Coronary artery (tissue), 2 donors: ENCODE data around the gene PEDS1.
A peak's percentile ranks its signal among the peaks of the same experiment; 100 is the strongest.
"Not testable (repeated sequence)": the region's sequence is repeated elsewhere in the genome, so short reads cannot be mapped to it uniquely, and the experiment has no call there.

Source experiments
- DNase-seq: peaks from one replicate; pipeline ENCODE4 v3.0.0-alpha.2; 2017; ENCODE audit warnings: low spot score
- H3K27ac ChIP-seq, 2 donors: fragments of 200-600 bp; sonication (generic); one replicate each; pipeline ENCODE4 v1.5.1; 2016 to 2019
- H3K4me3 ChIP-seq: fragments of 200-600 bp; sonication (generic); 2 replicates; pipeline ENCODE4 v1.5.1; 2016; ENCODE audit warnings: mild to moderate bottlenecking, moderate library complexity
- TF ChIP-seq, protein P1 (sequence below): fragments of 200-600 bp; sonication (generic); IDR thresholded peaks from one replicate; pipeline ENCODE4 v1.5.1; 2019; ENCODE audit warnings: antibody characterized with exemption

PEDS1 gene

DNA sequence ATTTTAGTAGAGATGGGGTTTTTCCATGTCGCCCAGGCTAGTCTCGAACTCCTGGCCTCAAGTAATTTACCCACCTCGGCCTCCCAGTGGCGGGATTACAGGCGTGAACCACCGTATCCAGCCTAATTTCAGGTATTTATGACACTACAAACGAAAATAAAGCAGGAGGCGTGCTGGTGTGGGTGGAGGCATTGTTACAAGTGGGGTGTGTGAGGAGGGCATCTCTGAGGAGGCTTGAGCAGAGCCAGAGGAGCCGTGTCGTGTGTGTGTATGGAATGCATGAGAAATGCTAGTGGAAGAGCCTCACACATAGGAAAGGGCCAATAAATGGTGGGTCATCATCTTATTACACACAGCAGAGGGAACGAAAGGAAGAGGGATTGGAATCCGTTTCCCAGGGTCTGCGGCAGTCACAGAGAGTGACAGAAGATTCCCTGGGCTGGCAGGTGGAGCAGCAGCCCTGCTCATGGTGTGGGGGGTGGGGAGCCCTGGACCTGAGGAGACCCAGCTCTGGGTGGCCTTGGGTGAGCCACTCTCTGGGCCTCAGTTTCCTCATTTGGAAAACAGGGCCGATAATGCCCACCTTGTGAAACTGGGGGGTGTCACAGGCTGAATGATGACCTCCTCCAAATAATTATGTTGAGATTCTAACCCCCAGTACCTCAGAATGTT is 17.2 kb upstream of the PEDS1 start:
- DNase-seq, result no peak
- no peak overlapping the region for H3K27ac ChIP-seq

DNA sequence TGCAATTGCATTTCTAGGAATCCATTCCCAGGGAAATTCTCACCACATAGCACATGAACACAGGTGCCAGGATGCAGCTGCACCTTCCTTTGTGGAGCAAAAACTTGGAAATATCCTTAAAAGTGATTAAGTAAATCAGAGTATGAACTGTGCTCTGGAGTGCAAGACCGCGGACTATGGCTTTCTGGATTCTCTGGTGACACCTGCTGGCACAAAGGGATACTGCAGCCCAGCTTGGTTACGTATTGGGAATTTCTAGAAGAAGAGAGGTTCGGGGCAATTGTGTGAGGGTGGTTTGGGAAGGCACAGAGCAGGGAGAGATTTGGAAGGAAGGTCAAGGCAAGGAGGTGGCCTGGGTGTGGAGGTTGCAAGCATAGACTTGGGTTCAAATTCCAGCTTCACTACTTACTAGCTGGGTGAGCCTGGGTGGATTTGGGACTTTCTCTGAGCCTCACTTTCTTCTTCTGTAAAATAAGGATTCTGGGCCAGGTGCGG is 15.9 kb upstream of the PEDS1 start:
- no peak for DNase-seq
- TF ChIP-seq, protein P1, sequence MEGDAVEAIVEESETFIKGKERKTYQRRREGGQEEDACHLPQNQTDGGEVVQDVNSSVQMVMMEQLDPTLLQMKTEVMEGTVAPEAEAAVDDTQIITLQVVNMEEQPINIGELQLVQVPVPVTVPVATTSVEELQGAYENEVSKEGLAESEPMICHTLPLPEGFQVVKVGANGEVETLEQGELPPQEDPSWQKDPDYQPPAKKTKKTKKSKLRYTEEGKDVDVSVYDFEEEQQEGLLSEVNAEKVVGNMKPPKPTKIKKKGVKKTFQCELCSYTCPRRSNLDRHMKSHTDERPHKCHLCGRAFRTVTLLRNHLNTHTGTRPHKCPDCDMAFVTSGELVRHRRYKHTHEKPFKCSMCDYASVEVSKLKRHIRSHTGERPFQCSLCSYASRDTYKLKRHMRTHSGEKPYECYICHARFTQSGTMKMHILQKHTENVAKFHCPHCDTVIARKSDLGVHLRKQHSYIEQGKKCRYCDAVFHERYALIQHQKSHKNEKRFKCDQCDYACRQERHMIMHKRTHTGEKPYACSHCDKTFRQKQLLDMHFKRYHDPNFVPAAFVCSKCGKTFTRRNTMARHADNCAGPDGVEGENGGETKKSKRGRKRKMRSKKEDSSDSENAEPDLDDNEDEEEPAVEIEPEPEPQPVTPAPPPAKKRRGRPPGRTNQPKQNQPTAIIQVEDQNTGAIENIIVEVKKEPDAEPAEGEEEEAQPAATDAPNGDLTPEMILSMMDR, result peak; percentile 95
- no peak overlapping the region for H3K27ac ChIP-seq
- H3K4me3 ChIP-seq, result no peak overlapping the region

More for the DNA sequence above, 17.2 kb upstream of the PEDS1 start:
- TF ChIP-seq, protein P1, result no peak
- H3K4me3 ChIP-seq, result no peak overlapping the region

DNA sequence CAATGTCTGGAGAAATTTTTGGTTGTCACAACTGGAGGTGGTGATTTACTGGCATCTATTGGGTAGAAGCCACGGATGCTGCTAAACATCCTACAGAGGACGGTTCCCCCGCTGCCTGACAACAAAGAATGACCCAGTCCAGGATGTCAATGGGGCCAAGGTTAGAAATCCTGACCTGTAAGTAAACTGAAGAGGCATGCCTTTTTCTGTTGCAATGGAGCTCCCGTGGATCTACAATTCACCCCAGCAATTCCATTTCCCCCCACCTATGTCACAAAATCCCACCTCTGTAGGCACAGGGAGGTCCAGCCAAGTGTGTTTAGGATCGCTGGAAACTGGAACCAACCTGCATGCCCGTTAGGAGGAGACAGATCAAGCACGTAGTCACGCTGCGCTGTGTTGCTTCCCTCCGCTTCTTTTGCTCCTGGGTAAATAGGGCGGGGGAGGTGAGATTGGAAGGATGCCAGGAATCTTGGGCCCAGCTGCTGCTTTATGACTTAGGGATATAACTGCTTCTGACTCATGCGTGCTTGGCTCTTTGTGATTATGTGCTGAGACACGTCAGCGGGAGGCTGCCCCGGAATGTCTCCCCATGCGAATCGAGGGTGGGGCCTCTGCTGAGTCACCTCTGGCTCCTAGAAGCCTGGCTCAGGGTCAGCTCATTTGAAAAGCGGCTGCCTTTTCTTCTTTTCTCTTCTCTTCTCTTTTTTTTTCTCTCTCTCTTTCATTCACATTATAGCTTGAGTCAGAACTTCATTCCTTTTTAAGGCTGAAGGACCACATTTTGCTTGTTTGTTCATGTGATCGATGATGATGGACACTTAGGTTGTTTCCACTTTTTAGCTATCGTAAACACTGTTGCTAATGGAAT is 12.4 kb upstream of the PEDS1 start:
- Histone ChIP-seq H3K27ac (peak overlapping the region; percentile 79 to 89), H3K4me3 (peak overlapping the region; percentile 59)
- TF ChIP-seq, protein P1, result no peak
- DNase-seq, result peak; percentile 99

DNA sequence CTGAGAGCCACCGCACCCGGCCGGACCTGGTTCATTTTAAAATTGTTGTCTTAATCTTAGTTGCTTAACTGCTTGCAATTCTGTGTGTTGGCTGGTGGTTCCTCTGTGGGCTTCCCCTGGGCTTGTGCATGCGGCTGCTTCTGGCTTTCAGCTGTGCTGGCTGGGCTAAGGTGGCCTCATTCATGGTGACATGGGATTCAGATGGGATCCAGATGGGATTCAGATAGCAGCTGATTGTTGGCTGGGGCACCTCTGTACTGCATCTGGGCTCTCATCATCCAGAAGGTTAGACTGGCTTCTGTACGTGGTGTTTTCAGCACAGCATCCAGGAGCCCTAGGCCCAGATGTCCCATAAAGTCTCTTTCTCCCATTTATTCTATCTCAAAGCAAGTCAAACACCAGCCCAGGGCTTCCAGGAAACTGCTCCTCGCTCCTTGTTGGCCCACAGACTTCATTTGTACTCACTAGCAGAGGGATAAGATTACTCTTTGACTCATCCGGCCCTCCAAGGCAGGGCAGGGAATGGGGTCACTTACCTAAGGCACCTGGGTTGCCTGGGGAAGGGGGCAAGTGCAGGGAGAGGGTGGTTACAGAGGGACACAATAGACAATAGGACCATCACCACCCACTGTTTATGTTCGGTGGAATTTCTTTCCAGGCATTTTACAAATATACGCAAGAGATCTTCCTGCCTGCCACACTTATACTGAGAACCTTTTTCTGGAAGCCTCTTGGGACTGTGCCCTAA is 10.2 kb upstream of the PEDS1 start:
- Histone ChIP-seq H3K4me3 (no peak overlapping the region), H3K27ac (peak overlapping the region in 1 of 2 donors; percentile 52)
- DNase-seq, result no peak
- TF ChIP-seq, protein P1, result no peak

DNA sequence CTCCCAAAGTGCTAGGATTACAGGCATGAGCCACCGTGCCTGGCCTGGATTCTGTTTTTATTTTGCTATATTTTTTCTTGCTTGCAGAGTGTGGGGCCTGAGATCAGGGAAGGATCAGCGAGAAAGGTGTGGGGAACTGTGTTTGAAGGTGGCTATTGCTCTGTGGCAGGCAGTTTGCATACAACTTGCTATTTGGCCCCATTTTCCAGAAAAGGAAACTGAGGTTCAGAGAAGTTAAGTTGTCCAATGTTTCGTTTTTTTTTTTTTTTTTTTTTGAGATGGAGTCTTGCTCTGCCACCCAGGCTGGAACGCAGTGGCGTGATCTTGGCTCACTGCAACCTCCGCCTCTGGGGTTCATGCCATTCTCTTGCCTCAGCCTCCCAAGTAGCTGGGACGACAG is 8.0 kb upstream of the PEDS1 start:
- not testable (repeated sequence) for H3K4me3 ChIP-seq, DNase-seq, H3K27ac ChIP-seq

DNA sequence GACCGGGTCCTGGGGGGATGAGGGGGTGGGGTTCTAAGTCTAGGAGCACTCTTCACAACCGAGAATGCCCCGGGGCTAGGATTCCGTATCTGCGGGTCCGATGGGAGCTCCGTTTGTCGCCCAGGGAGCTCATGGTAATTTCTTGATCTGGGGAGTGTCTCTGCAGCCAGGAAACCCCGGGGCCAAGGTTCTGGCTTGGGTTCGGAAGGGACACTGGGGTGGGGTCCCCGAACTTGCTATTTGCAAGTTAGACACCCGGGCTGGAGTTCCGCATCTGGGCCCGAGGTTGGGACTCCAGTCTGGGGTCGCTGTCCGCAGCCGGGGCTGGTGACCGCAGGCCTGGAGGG is 397 bp downstream of the PEDS1 start:
- TF ChIP-seq, protein P1, result no peak
- no peak for DNase-seq
- H3K27ac ChIP-seq, result peak overlapping the region; percentile 75 to 89
- H3K4me3 ChIP-seq, result peak overlapping the region; percentile 87
